Gastroesophageal sphincter (tissue), 3 donors: Measurements from ENCODE around the gene GJA4.

Experiments used
- CTCF ChIP-seq, 4 experiments: fragments of 200-600 bp in 2 of 4; fragments of 450-650 bp in 2 of 4; sonication (generic) in 1 of 4; IDR thresholded peaks; one replicate each; pipeline ENCODE4 v1.5.1; 2017 to 2019; ENCODE audit warnings: antibody characterized with exemption in 4 of 4, mild to moderate bottlenecking in 2 of 4, moderate library complexity in 2 of 4
- EP300 ChIP-seq: sonication (generic); formaldehyde crosslinking; IDR thresholded peaks from one replicate; pipeline ENCODE4 v1.6.1; 2017; ENCODE audit warnings: antibody characterized with exemption, mild to moderate bottlenecking
- POLR2A ChIP-seq, 2 donors: fragments of 450-650 bp; IDR thresholded peaks; one replicate each; pipeline ENCODE4 v1.6.1; 2017; ENCODE audit warnings: antibody characterized with exemption in 2 of 2, mild to moderate bottlenecking in 2 of 2, moderate library complexity in 1 of 2

- TF ChIP-seq CTCF (IDR thresholded peaks at IDR 0.05) (peak in 3 of 4 experiments; percentile 40 to 78 (median 56)), POLR2A (IDR thresholded peaks at IDR 0.05) (no peak), EP300 (no peak)
These were observed 6.1 kb upstream of the GJA4 start for GRCh38 chr1:34786521-34787325.
